OCI-LY3 (cell line): ENCODE results near the gene KCNG1.

Experiments
- H2AFZ ChIP-seq: fragments of 200-600, 300-600 bp; shearing (Covaris generic); 2 replicates; pipeline ENCODE4 v1.6.0; 2014; ENCODE audit warnings: antibody characterized with exemption, low read depth, low read length
- H3K27ac ChIP-seq: fragments of 200-600, 300-600 bp; sonication (generic); 2 replicates; pipeline ENCODE4 v1.5.1; 2014; ENCODE audit warnings: mild to moderate bottlenecking, low read length, moderate library complexity, mixed read lengths
- H3K27me3 ChIP-seq: fragments of 200-600, 300-600 bp; sonication (generic); 2 replicates; pipeline ENCODE4 v1.6.1; 2014; ENCODE audit warnings: low read depth, low read length, mixed read lengths
- H3K36me3 ChIP-seq: fragments of 200-600, 300-600 bp; sonication (generic); replicated peaks from 2 replicates; pipeline ENCODE3; 2014; ENCODE audit warnings: low read depth, low read length, mixed read lengths
- H3K4me1 ChIP-seq: fragments of 300-600, 200-600 bp; sonication (generic); 2 replicates; pipeline ENCODE4 v1.6.1; 2014; ENCODE audit warnings: low read length, mixed read lengths
- H3K4me2 ChIP-seq: fragments of 200-600, 300-600 bp; sonication (generic); 2 replicates; pipeline ENCODE4 v1.6.1; 2014; ENCODE audit warnings: low read length, mixed read lengths
- H3K4me3 ChIP-seq: fragments of 300-600, 200-600 bp; sonication (generic); 2 replicates; pipeline ENCODE4 v1.5.1; 2014; ENCODE audit warnings: antibody characterized with exemption, mild to moderate bottlenecking, low read length, moderate library complexity
- H3K79me2 ChIP-seq: fragments of 300-600, 200-600 bp; shearing (Covaris generic); 2 replicates; pipeline ENCODE4 v1.6.1; 2014; ENCODE audit warnings: mild to moderate bottlenecking, low read length, mixed read lengths
- H3K9ac ChIP-seq: fragments of 300-600, 200-600 bp; shearing (Covaris generic); 2 replicates; pipeline ENCODE4 v1.6.0; 2014; ENCODE audit warnings: mild to moderate bottlenecking, low read length, moderate library complexity
- H3K9me3 ChIP-seq: fragments of 200-600, 300-600 bp; shearing (Covaris generic); 2 replicates; pipeline ENCODE4 v1.6.1; 2014; ENCODE audit warnings: low read length, mixed read lengths; ENCODE audit not compliant: insufficient read depth
- H4K20me1 ChIP-seq: fragments of 200-600, 300-600 bp; sonication (generic); 2 replicates; pipeline ENCODE4 v1.6.1; 2016; ENCODE audit warnings: low read length, mixed read lengths; ENCODE audit not compliant: insufficient read depth
- EZH2phosphoT487 ChIP-seq: fragments of 200-600 bp; shearing (Covaris generic); IDR thresholded peaks from 2 replicates; pipeline ENCODE4 v1.6.1; 2018; ENCODE audit warnings: antibody characterized with exemption, mixed run types, low read depth
- TF ChIP-seq, protein P1 (sequence below): fragments of 200-600, 300-600 bp; sonication (generic); IDR thresholded peaks from 2 replicates; pipeline ENCODE4 v1.5.1; 2014; ENCODE audit warnings: antibody characterized with exemption, low read length, low read depth

KCNG1 gene

DNA sequence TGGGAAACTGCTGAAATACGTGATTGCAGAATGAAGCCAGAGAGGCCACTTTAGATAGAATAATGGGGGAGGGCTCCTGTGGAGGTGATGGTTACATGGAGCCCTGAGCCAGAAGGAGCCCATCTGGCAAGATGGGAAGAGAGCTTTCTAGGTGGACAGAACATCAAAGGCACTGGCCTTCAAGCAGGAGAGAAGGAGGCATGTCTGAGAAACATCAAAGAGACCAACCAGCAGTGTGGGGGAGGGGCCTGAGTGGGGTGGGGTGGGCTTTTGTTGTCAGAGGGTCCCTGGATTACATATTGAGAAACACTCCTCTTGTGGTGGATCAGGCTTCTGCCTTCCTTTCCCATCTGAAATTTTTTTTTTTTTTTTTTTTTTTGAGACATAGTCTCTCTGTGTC lies 1.9 kb upstream of the KCNG1 start:
- no peaks in the 10 kb centered on the region for H3K36me3 ChIP-seq
- TF ChIP-seq EZH2phosphoT487 = no peak
- TF ChIP-seq, protein P1, sequence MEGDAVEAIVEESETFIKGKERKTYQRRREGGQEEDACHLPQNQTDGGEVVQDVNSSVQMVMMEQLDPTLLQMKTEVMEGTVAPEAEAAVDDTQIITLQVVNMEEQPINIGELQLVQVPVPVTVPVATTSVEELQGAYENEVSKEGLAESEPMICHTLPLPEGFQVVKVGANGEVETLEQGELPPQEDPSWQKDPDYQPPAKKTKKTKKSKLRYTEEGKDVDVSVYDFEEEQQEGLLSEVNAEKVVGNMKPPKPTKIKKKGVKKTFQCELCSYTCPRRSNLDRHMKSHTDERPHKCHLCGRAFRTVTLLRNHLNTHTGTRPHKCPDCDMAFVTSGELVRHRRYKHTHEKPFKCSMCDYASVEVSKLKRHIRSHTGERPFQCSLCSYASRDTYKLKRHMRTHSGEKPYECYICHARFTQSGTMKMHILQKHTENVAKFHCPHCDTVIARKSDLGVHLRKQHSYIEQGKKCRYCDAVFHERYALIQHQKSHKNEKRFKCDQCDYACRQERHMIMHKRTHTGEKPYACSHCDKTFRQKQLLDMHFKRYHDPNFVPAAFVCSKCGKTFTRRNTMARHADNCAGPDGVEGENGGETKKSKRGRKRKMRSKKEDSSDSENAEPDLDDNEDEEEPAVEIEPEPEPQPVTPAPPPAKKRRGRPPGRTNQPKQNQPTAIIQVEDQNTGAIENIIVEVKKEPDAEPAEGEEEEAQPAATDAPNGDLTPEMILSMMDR = no peak
- H4K20me1 ChIP-seq = no peaks in the 10 kb centered on the region
- no peak overlapping the region for H3K9ac ChIP-seq
- H2AFZ ChIP-seq = no peak overlapping the region
- no peaks in the 10 kb centered on the region for H3K9me3 ChIP-seq
- H3K27ac ChIP-seq = no peak overlapping the region
- H3K4me2 ChIP-seq = no peak overlapping the region
- peaks cover 58% of the 10 kb centered on the region for H3K27me3 ChIP-seq
- no peaks in the 10 kb centered on the region for H3K4me1 ChIP-seq
- H3K4me3 ChIP-seq = no peak overlapping the region
- H3K79me2 ChIP-seq = no peaks in the 10 kb centered on the region

DNA sequence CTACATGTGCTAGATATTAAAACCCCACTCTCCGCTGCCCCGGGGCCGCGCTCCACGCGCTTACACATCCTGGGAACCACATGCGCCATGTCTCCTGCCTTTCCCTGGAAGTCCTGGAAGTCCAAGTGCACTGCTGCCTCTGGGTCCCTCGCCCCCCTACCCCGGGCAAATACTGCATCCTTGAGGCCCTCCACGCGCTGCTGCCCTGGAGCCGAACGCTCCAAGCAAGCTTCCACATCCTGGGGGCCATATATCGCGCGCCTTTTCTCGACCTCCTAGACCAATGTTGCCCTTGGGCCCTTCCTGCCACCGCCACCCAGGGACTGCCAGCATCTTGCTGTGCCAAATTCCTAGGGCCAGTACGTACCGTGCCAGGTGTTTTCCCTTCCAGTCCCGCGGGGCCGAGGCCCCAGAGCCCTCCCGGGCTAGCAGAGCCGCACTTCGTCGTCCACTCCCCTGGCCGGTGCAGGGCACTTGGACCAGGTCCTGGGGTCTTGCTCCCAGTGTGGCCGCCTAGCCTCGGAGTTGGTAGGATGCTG lies 779 bp upstream of the KCNG1 start:
- H3K79me2 ChIP-seq = no peaks in the 10 kb centered on the region
- no peak overlapping the region for H3K4me3 ChIP-seq
- no peak overlapping the region for H3K9ac ChIP-seq
- no peaks in the 10 kb centered on the region for H4K20me1 ChIP-seq
- H3K36me3 ChIP-seq = no peaks in the 10 kb centered on the region
- H3K4me2 ChIP-seq = no peak overlapping the region
- no peak for TF ChIP-seq EZH2phosphoT487
- TF ChIP-seq, protein P1 = no peak
- no peak overlapping the region for H2AFZ ChIP-seq
- H3K9me3 ChIP-seq = no peaks in the 10 kb centered on the region
- no peak overlapping the region for H3K27ac ChIP-seq
- H3K4me1 ChIP-seq = no peaks in the 10 kb centered on the region
- peaks cover 49% of the 10 kb centered on the region for H3K27me3 ChIP-seq

DNA sequence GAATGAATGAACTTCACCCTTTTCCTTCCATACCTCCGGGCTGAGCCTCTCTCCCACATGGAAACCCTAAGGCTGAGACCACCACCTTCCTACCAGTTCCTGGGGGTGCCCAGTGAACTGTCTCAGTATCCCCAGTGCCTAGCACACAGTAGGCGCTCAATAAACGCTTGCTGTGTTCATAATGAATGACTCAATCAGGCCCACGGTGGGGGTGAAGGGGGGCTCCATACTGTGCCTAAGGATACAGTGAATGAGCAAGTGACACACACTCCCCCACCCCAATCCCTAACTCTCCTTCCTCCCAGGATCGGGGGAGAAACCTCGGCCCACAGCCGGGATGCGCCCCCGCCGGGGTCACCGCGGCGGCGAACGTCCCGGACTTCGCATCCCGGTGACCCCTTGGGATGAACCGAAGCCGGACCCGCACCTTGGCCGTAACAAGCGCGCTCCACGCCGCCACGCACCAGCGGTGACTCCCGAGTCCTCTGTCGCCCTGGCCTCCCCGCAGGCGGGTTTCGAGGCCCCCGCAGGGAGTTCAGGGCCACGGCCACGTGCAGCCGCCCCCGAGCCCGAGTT lies 592 bp downstream of the KCNG1 start:
- Histone ChIP-seq H3K79me2 (no peaks in the 10 kb centered on the region), H3K27me3 (peaks cover 36% of the 10 kb centered on the region), H3K4me3 (no peak overlapping the region), H2AFZ (no peak overlapping the region), H4K20me1 (no peaks in the 10 kb centered on the region), H3K9me3 (no peaks in the 10 kb centered on the region), H3K36me3 (no peaks in the 10 kb centered on the region), H3K4me2 (no peak overlapping the region), H3K9ac (no peak overlapping the region), H3K4me1 (no peaks in the 10 kb centered on the region), H3K27ac (no peak overlapping the region)
- TF ChIP-seq, protein P1 = no peak
- TF ChIP-seq EZH2phosphoT487 = no peak

- Histone ChIP-seq H3K79me2 (no peaks in the 10 kb centered on the region), H3K4me3 (no peak overlapping the region), H3K4me2 (no peak overlapping the region), H2AFZ (no peak overlapping the region), H3K4me1 (no peaks in the 10 kb centered on the region), H3K27ac (no peak overlapping the region), H3K36me3 (no peaks in the 10 kb centered on the region), H3K27me3 (peaks cover 29% of the 10 kb centered on the region), H4K20me1 (no peaks in the 10 kb centered on the region), H3K9ac (no peak overlapping the region), H3K9me3 (no peaks in the 10 kb centered on the region)
- no peak for TF ChIP-seq EZH2phosphoT487
- TF ChIP-seq, protein P1 = no peak
Measured at GRCh38 chr20:51021067-51022025, 1.6 kb downstream of the KCNG1 start.
